GM10847 (cell line): ENCODE measurements around the gene NLRX1.

Experiments
- POLR2A ChIP-seq: IDR thresholded peaks from 2 replicates; pipeline ENCODE4 v1.6.1; 2011; ENCODE audit not compliant: insufficient read length; ENCODE audit errors: extremely low read depth

Gene NLRX1

GRCh38 chr11:119193626-119194025 is 25.1 kb downstream of the NLRX1 start:
- TF ChIP-seq POLR2A: no peak

GRCh38 chr11:119194811-119195440 is 26.4 kb downstream of the NLRX1 start:
- TF ChIP-seq POLR2A: no peak

- TF ChIP-seq POLR2A: no peak
Measured at GRCh38 chr11:119195680-119196079, 27.2 kb downstream of the NLRX1 start.

GRCh38 chr11:119196833-119197483 is 28.4 kb downstream of the NLRX1 start:
- TF ChIP-seq POLR2A: no peak

- TF ChIP-seq POLR2A: no peak
Measured at GRCh38 chr11:119198925-119199324, 30.4 kb downstream of the NLRX1 start.

GRCh38 chr11:119202554-119202953 is 34.0 kb downstream of the NLRX1 start:
- TF ChIP-seq POLR2A: no peak

- TF ChIP-seq POLR2A: no peak
Measured at GRCh38 chr11:119204066-119204465, 35.5 kb downstream of the NLRX1 start.

GRCh38 chr11:119205080-119205479 is 36.6 kb downstream of the NLRX1 start:
- TF ChIP-seq POLR2A: no peak

- peak; percentile 44 for TF ChIP-seq POLR2A
Measured at GRCh38 chr11:119205574-119206510, 37.3 kb downstream of the NLRX1 start, which contains the start of gene CBL. Gene CBL (plus strand): TSS chr11:119206339. CDS start chr11:119206418, 79 bp downstream.

- no peak for TF ChIP-seq POLR2A
Measured at GRCh38 chr11:119206511-119207414, 38.2 kb downstream of the NLRX1 start.

- TF ChIP-seq POLR2A: no peak
Measured at GRCh38 chr11:119207415-119207960, 39.0 kb downstream of the NLRX1 start.

GRCh38 chr11:119209186-119209585 is 40.7 kb downstream of the NLRX1 start:
- no peak for TF ChIP-seq POLR2A

- no peak for TF ChIP-seq POLR2A
Measured at GRCh38 chr11:119210050-119210449, 41.5 kb downstream of the NLRX1 start.

GRCh38 chr11:119218141-119218878 is 49.8 kb downstream of the NLRX1 start:
- no peak for TF ChIP-seq POLR2A
